Uterus (tissue), 2 donors: ENCODE measurements around the gene KCNN3.

Experiments used
- POLR2A ChIP-seq, 2 donors: fragments of 450-650 bp; IDR thresholded peaks; one replicate each; pipeline ENCODE4 v1.6.1; 2016; ENCODE audit warnings: antibody characterized with exemption in 2 of 2, mild to moderate bottlenecking in 1 of 2, moderate library complexity in 1 of 2
- TF ChIP-seq, protein P1 (sequence below), 4 experiments: fragments of 200-600 bp in 2 of 4; fragments of 450-650 bp in 2 of 4; sonication (generic) in 2 of 4; IDR thresholded peaks; one replicate each; pipeline ENCODE4 v1.5.1; 2016 to 2019; ENCODE audit warnings: antibody characterized with exemption in 4 of 4, mild to moderate bottlenecking in 2 of 4, moderate library complexity in 1 of 4

DNA sequence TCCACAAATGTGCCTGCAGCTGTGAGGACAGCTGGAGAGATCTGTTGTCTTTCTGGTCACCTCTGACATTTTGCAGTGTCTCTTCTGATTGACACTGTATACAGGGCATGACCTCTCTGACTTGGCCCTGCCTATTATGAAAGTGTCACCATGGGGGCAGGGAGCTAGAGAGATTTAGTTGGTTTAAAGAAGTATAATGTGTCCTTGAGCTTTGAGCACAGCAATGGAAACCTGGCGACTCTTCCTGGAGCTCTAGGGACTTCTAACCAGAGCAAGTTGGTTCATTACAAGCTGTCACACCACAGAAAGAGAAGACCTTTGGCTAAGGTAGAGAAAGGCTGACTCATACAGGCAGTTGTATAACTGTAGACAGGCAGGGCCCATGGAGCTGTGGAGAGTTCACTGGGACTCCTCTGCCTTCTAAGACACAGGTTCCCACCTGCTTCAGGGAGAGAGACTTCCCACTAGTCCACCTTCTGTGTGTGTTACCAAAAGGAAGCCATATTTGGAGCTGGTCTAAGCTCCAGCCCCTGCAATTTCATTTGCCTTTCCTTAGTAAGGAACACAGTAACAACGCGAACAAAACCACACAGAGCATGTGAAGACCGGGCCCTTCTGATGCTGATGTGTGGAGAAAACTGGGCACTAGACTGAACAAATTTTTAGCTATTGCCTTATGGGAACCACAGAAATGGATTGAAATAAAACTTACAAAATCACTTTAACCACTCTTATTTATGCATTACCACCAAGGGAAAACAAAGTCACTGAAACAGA is 171.6 kb downstream of the KCNN3 start:
- TF ChIP-seq, protein P1, sequence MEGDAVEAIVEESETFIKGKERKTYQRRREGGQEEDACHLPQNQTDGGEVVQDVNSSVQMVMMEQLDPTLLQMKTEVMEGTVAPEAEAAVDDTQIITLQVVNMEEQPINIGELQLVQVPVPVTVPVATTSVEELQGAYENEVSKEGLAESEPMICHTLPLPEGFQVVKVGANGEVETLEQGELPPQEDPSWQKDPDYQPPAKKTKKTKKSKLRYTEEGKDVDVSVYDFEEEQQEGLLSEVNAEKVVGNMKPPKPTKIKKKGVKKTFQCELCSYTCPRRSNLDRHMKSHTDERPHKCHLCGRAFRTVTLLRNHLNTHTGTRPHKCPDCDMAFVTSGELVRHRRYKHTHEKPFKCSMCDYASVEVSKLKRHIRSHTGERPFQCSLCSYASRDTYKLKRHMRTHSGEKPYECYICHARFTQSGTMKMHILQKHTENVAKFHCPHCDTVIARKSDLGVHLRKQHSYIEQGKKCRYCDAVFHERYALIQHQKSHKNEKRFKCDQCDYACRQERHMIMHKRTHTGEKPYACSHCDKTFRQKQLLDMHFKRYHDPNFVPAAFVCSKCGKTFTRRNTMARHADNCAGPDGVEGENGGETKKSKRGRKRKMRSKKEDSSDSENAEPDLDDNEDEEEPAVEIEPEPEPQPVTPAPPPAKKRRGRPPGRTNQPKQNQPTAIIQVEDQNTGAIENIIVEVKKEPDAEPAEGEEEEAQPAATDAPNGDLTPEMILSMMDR (IDR thresholded peaks at IDR 0.05), result no peak
- no peak for TF ChIP-seq POLR2A (IDR thresholded peaks at IDR 0.05)
